Caco-2 (cell line): ENCODE measurements around the gene PIEZO1. TPM values are rescaled to one million over a fixed set of nuclear protein-coding genes. Genes with fewer than 3 reads are reported as not detected.

Source experiments
- BruUV-seq: library from RNA; stranded (reverse); fragments of 400-500 nt; replicated peaks from 2 replicates; lab custom pipeline; 2021; lab: Mats Ljungman, UMichigan
- CTCF ChIA-PET: fragments of 300-600 bp; sonication (Branson Sonifier 250); formaldehyde crosslinking; loops from one replicate; lab custom pipeline; 2022; ENCODE audit warnings: antibody characterized with exemption; lab: Charles Lee
- POLR2A ChIA-PET: fragments of 300-600 bp; sonication (Branson Sonifier 250); formaldehyde crosslinking; loops from one replicate; lab custom pipeline; 2022; ENCODE audit warnings: antibody characterized with exemption; lab: Charles Lee
- DNase-seq, 2 experiments: peaks; one replicate each; pipeline versions ENCODE4 v3.0.0 to v3.0.0-alpha.2; 2020 to 2022
- H3K27me3 ChIP-seq: replicated peaks from 2 replicates; pipeline ENCODE4 v1.6.0; 2011; ENCODE audit warnings: low read length; ENCODE audit not compliant: control insufficient read depth, insufficient read depth
- H3K36me3 ChIP-seq: 2 replicates; pipeline ENCODE4 v1.5.1; 2011; ENCODE audit warnings: low read length; ENCODE audit not compliant: control insufficient read depth, insufficient read depth
- H3K4me1 ChIP-seq: fragments of 250-450 bp; sonication (Bioruptor Pico); 2 replicates; pipeline ENCODE4 v1.5.1; 2020; ENCODE audit warnings: mild to moderate bottlenecking
- H3K4me3 ChIP-seq: 2 replicates; pipeline ENCODE4 v1.5.1; 2011; ENCODE audit warnings: low read depth, mild to moderate bottlenecking, control low read depth, low read length
- H3K9me3 ChIP-seq: fragments of 250-450 bp; sonication (Bioruptor Pico); 2 replicates; pipeline ENCODE4 v1.5.1; 2020; ENCODE audit warnings: mild to moderate bottlenecking, moderate library complexity
- H3K27ac Mint-ChIP-seq: one replicate; pipeline ENCODE4 v1.8.0; 2022; ENCODE audit warnings: mixed read lengths; ENCODE audit not compliant: unreplicated experiment
- H3K27me3 Mint-ChIP-seq: one replicate; pipeline ENCODE4 v1.8.0; 2022; ENCODE audit warnings: mixed read lengths; ENCODE audit not compliant: insufficient read depth, unreplicated experiment
- H3K36me3 Mint-ChIP-seq: one replicate; pipeline ENCODE4 v1.8.0; 2022; ENCODE audit warnings: mild to moderate bottlenecking, mixed read lengths; ENCODE audit not compliant: insufficient read depth, unreplicated experiment
- H3K4me1 Mint-ChIP-seq: one replicate; pipeline ENCODE4 v1.8.0; 2022; ENCODE audit warnings: low read depth, mixed read lengths; ENCODE audit not compliant: unreplicated experiment
- H3K4me3 Mint-ChIP-seq: one replicate; pipeline ENCODE4 v1.8.0; 2022; ENCODE audit warnings: mild to moderate bottlenecking, moderate library complexity, mixed read lengths; ENCODE audit not compliant: unreplicated experiment
- H3K9me3 Mint-ChIP-seq: one replicate; pipeline ENCODE4 v1.8.0; 2022; ENCODE audit warnings: mixed read lengths; ENCODE audit not compliant: unreplicated experiment
- intact Hi-C: fragments of 100-400 bp; cut with micrococcal nuclease; formaldehyde crosslinking; loops from one replicate; pipeline ENCODE4 v1.10.0; 2022; ENCODE audit not compliant: unreplicated experiment
- total RNA-seq: library from RNA; stranded (reverse); gene quantifications from 2 replicates; pipeline ENCODE4 v1.2.3, GENCODE V29; 2022
- TF ChIP-seq, protein P1 (sequence below), 2 experiments: fragments of 200-600 bp in 1 of 2; IDR thresholded peaks; 1 replicate in 1 of 2; 2 replicates in 1 of 2; pipeline versions ENCODE4 v1.5.1 to v1.8.0; 2011 to 2022; ENCODE audit warnings: antibody characterized with exemption in 1 of 2, control low read depth in 1 of 2, inconsistent platforms in 1 of 2, low read depth in 1 of 2, low read length in 1 of 2, mild to moderate bottlenecking in 1 of 2, moderate library complexity in 1 of 2; ENCODE audit not compliant: insufficient read depth in 1 of 2, severe bottlenecking in 1 of 2, unreplicated experiment in 1 of 2

PIEZO1 gene
- total RNA-seq, 1 experiment from 2014 or later = 248 TPM

DNA sequence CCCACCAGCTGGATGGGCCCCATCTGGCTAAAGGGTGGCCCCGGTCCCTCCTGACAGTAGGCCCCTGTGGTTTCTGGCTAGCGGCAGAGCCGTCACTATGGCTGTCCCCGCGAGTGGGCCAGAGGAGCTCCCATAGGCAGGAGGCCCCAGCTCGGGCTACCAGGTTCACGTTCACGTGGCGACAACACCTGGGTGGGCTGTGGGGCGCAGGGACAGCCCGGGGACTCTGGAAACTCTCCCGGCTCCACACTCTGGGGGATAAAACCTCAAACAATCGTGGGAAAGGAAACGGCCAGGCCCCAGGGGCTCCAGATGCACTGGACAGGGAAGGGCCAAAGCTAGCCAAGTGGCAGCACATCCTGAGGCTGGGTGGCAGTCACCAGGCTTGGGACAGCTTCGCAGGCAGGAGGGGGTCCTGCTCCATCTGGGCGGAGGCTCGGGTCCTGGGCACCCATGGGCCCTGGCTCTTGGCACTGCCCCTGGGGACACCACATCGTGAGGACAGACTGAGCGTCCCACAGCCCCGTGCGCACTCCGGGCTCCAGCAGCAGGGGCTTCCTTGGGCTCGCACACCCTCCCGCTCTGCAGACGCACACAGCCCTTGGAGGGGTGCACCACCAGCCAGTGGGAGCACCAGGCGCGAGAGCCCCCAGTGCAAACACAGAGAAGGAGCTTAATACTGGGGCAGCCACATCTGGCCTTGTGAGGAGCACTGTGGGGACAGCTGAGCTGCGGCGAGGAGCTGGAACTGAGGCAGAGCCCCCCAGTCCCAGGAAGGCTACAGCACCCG, 83.2 kb downstream of the PIEZO1 start:
- no peaks in the 10 kb centered on the region for H3K27me3 ChIP-seq
- BruUV-seq = no TSS peak

DNA sequence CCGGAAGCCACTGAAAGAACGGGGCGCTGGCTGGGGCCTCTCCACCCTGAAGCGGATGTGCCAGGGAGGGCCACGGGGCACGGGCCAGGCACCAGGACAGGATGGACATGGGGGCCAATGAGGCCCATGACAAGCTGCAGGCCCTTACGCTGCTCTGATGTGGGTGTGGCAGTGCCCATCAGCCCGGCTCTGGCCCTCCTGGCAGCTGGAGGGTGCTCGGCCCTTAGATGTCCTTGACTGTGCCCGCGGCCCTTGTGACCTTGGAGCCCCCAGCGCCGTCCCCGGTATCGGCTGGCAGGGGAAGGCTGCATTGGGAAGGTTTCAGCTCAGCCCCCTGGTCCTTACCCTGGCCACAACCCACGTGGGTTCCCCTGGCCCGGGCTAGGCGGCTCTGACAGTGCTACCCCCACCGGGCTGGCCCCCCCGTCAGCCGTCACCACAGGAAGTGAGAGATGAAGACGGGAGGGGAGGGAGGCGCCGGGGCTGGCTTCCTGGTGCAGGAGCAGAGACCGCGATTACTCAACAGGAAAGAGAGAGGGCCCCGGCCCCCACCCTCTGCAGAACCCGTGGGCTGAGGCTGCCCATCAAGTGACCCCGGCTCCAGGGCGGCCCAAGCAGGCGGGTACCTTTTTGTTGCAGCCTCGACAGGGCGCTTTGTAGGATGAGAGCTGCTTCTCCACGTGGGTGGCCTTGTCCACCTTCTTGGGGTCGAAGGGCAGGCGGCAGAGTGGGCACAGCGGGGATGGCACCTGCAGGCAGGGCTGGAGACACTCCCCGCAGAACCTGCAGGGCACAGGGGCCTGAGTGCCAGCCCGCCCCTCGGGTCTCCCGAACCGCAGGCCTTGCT, 84.2 kb downstream of the PIEZO1 start:
- Mint-ChIP-seq H3K4me1 (no peaks in the 10 kb centered on the region), H3K9me3 (no peaks in the 10 kb centered on the region), H3K36me3 (peaks cover 6% of the 10 kb centered on the region), H3K27me3 (no peaks in the 10 kb centered on the region), H3K4me3 (no peak overlapping the region), H3K27ac (no peak overlapping the region)
- H3K9me3 ChIP-seq = no peaks in the 10 kb centered on the region
- CTCF ChIA-PET = interaction anchor here (1.3 kb wide), 1 partner anchor 9 kb away, joined by 3 read pairs; no protein-coding TSS in a partner anchor
- intact Hi-C loops = no loop called here
- peaks cover 9% of the 10 kb centered on the region; the same call in 1 of the 2 replicates for H3K4me1 ChIP-seq
- no TSS peak for BruUV-seq
- TF ChIP-seq, protein P1, sequence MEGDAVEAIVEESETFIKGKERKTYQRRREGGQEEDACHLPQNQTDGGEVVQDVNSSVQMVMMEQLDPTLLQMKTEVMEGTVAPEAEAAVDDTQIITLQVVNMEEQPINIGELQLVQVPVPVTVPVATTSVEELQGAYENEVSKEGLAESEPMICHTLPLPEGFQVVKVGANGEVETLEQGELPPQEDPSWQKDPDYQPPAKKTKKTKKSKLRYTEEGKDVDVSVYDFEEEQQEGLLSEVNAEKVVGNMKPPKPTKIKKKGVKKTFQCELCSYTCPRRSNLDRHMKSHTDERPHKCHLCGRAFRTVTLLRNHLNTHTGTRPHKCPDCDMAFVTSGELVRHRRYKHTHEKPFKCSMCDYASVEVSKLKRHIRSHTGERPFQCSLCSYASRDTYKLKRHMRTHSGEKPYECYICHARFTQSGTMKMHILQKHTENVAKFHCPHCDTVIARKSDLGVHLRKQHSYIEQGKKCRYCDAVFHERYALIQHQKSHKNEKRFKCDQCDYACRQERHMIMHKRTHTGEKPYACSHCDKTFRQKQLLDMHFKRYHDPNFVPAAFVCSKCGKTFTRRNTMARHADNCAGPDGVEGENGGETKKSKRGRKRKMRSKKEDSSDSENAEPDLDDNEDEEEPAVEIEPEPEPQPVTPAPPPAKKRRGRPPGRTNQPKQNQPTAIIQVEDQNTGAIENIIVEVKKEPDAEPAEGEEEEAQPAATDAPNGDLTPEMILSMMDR (IDR thresholded peaks at IDR 0.05; ENCODE audit: insufficient read depth in 1 of 2, low read depth in 1 of 2, low read length in 1 of 2, severe bottlenecking in 1 of 2, unreplicated experiment in 1 of 2) = no peak
- H3K27me3 ChIP-seq = no peaks in the 10 kb centered on the region
- POLR2A ChIA-PET = no interaction called here
- DNase-seq = no peak
- no peak overlapping the region for H3K4me3 ChIP-seq
- H3K36me3 ChIP-seq = peaks cover 2% of the 10 kb centered on the region; the same call in 1 of the 2 replicates

More for the DNA sequence above, 83.2 kb downstream of the PIEZO1 start:
- no peak for DNase-seq
- Mint-ChIP-seq H3K36me3 (peaks cover 13% of the 10 kb centered on the region), H3K4me1 (no peaks in the 10 kb centered on the region), H3K27ac (no peak overlapping the region), H3K27me3 (no peaks in the 10 kb centered on the region), H3K4me3 (no peak overlapping the region), H3K9me3 (no peaks in the 10 kb centered on the region)
- Histone ChIP-seq H3K9me3 (no peaks in the 10 kb centered on the region), H3K4me3 (no peak overlapping the region), H3K36me3 (peaks cover 2% of the 10 kb centered on the region; the same call in 1 of the 2 replicates), H3K4me1 (peaks cover 9% of the 10 kb centered on the region; the same call in 1 of the 2 replicates)
- intact Hi-C loops = no loop called here
- ChIA-PET POLR2A (no interaction called here), CTCF (interaction anchor here (1.0 kb wide), 1 partner anchor 36 kb away, joined by 3 read pairs; no protein-coding TSS in a partner anchor)
- TF ChIP-seq, protein P1 (IDR thresholded peaks at IDR 0.05; ENCODE audit: insufficient read depth in 1 of 2, low read depth in 1 of 2, low read length in 1 of 2, severe bottlenecking in 1 of 2, unreplicated experiment in 1 of 2) = no peak

DNA sequence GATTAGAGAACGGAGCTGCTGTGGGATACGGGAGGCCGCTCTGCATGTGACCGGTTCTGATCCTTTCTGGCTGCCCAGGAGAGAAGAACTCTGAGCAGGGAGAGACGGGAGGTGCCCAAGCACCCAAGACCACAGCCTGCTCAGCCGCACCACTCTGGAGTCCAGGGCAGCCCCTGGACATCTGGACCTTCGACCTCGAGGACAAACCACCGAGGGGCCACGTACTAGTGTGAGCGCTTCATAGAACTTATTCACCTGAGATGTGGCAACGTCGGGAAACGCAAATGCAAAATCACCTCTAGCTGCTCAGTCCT, 84.7 kb downstream of the PIEZO1 start:
- no peaks in the 10 kb centered on the region for H3K27me3 ChIP-seq
- ChIA-PET CTCF (interaction anchor here (1.3 kb wide), 1 partner anchor 9 kb away, joined by 3 read pairs; no protein-coding TSS in a partner anchor), POLR2A (no interaction called here)
- H3K36me3 ChIP-seq = peaks cover 2% of the 10 kb centered on the region; the same call in 1 of the 2 replicates
- no peak overlapping the region for H3K4me3 ChIP-seq
- H3K9me3 ChIP-seq = no peaks in the 10 kb centered on the region
- Mint-ChIP-seq H3K9me3 (no peaks in the 10 kb centered on the region), H3K27me3 (no peaks in the 10 kb centered on the region), H3K4me1 (no peaks in the 10 kb centered on the region), H3K36me3 (peaks cover 6% of the 10 kb centered on the region), H3K27ac (no peak overlapping the region), H3K4me3 (no peak overlapping the region)
- DNase-seq = no peak
- BruUV-seq = no TSS peak
- H3K4me1 ChIP-seq = peaks cover 4% of the 10 kb centered on the region; the same call in 1 of the 2 replicates
- intact Hi-C loops = no loop called here
- TF ChIP-seq, protein P1 (IDR thresholded peaks at IDR 0.05; ENCODE audit: insufficient read depth in 1 of 2, low read depth in 1 of 2, low read length in 1 of 2, severe bottlenecking in 1 of 2, unreplicated experiment in 1 of 2) = no peak
